Brain microvascular endothelial cell (primary cell): ENCODE results near the gene LGI4.

ENCODE experiments used
- DNase-seq: peaks from one replicate; pipeline ENCODE4 v3.0.0-alpha.2; 2020
- H3K27ac ChIP-seq: fragments of 250-450 bp; sonication (Bioruptor Pico); 2 replicates; pipeline ENCODE4 v1.5.1; 2020; ENCODE audit warnings: mild to moderate bottlenecking, moderate library complexity
- H3K27me3 ChIP-seq: fragments of 250-450 bp; sonication (Bioruptor Pico); replicated peaks from 2 replicates; pipeline ENCODE4 v1.5.1; 2020; ENCODE audit warnings: mild to moderate bottlenecking
- H3K36me3 ChIP-seq: fragments of 250-450 bp; sonication (Bioruptor Pico); replicated peaks from 2 replicates; pipeline ENCODE4 v1.5.1; 2020; ENCODE audit warnings: mild to moderate bottlenecking
- H3K4me3 ChIP-seq: 2 replicates; pipeline ENCODE4 v1.5.1; 2011; ENCODE audit warnings: low read depth, mild to moderate bottlenecking, control low read depth, low read length, moderate library complexity
- CTCF ChIP-seq: IDR thresholded peaks from 2 replicates; pipeline ENCODE4 v1.5.1; 2011; ENCODE audit warnings: low read depth, mild to moderate bottlenecking, moderate library complexity, low read length, control low read depth, inconsistent platforms; ENCODE audit errors: missing control alignments
- in situ Hi-C: cut with HindIII; loops from 2 replicates; pipeline ENCODE4 v1.10.0; 2017; ENCODE audit warnings: low sequenced_read_pairs, low pct_ligation_motif_present

The LGI4 gene

GRCh38 chr19:35169221-35169995, 34.5 kb upstream of the LGI4 start:
- no peak for TF ChIP-seq CTCF
- in situ Hi-C loops = no loop called here
- Histone ChIP-seq H3K27ac (no peak overlapping the region), H3K4me3 (no peak overlapping the region), H3K36me3 (peaks cover 31% of the 10 kb centered on the region), H3K27me3 (no peaks in the 10 kb centered on the region)
- no peak for DNase-seq

- in situ Hi-C loops = no loop called here
- DNase-seq = no peak
- Histone ChIP-seq H3K4me3 (no peak overlapping the region), H3K27ac (no peak overlapping the region), H3K36me3 (peaks cover 42% of the 10 kb centered on the region), H3K27me3 (no peaks in the 10 kb centered on the region)
- no peak for TF ChIP-seq CTCF
Measured at GRCh38 chr19:35168196-35168595, 33.3 kb upstream of the LGI4 start.

GRCh38 chr19:35167251-35168119, 32.6 kb upstream of the LGI4 start:
- Histone ChIP-seq H3K36me3 (peaks cover 48% of the 10 kb centered on the region), H3K27me3 (no peaks in the 10 kb centered on the region), H3K4me3 (no peak overlapping the region), H3K27ac (no peak overlapping the region)
- no peak for TF ChIP-seq CTCF
- no peak for DNase-seq
- in situ Hi-C loops = no loop called here

GRCh38 chr19:35166100-35167063, 31.5 kb upstream of the LGI4 start:
- Histone ChIP-seq H3K4me3 (no peak overlapping the region), H3K27ac (no peak overlapping the region), H3K27me3 (no peaks in the 10 kb centered on the region), H3K36me3 (peaks cover 56% of the 10 kb centered on the region)
- in situ Hi-C loops = no loop called here
- DNase-seq = no peak
- no peak for TF ChIP-seq CTCF

GRCh38 chr19:35165200-35166058, 30.6 kb upstream of the LGI4 start:
- TF ChIP-seq CTCF = no peak
- in situ Hi-C loops = no loop called here
- DNase-seq = no peak
- Histone ChIP-seq H3K27ac (no peak overlapping the region), H3K36me3 (peaks cover 60% of the 10 kb centered on the region), H3K27me3 (no peaks in the 10 kb centered on the region), H3K4me3 (no peak overlapping the region)
